Metanephros (tissue), 2 donors: ENCODE results near the gene ZNF3. TPM values are rescaled to one million over a fixed set of nuclear protein-coding genes. Genes with fewer than 3 reads are reported as not detected.

Experiments used
- small RNA-seq: library from RNA; depleted of rRNA; stranded (forward); fragments of <200 nt; gene quantifications from one replicate; pipeline ENCODE3, GENCODE V24; 2014; ENCODE audit warnings: low replicate concordance
- total RNA-seq: library from RNA; depleted of rRNA; stranded (reverse); fragments of >200 nt; gene quantifications from one replicate; pipeline ENCODE4 v1.2.3, GENCODE V29; 2014

Gene ZNF3
- total RNA-seq = 36.6 TPM

DNA sequence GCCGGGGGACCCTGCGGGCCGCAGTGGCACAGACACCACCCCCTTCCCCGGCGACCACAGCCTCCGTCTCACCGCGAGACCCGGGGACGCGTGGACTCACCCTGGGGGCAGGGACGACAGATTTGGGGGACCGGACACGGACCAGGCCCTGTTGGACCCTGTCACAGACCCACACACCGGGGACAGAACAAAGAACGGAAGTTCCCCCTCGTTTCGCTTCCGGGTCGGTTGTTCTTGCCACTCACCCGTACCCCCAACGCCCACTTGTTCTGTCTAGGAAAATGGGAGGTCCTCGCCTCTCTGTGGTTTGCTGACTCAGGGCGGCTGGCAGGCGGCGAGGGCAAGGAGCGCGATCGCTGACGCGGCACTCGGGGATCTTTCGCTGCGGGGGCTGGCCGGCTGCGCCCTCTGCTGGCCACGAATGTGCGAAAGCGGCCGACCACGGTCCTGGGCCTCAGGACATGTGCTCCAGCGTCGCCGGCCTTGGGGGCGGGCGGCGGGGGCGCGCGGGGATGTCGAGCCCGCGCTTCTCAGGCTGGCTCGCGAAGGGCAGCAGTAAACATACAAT is at the start of gene ZNF3:
Gene ZNF3, minus strand, starts transcription at position 189 of the 568 bp plus-strand sequence. CDS start 4,366 bp downstream, outside the sequence.

DNA sequence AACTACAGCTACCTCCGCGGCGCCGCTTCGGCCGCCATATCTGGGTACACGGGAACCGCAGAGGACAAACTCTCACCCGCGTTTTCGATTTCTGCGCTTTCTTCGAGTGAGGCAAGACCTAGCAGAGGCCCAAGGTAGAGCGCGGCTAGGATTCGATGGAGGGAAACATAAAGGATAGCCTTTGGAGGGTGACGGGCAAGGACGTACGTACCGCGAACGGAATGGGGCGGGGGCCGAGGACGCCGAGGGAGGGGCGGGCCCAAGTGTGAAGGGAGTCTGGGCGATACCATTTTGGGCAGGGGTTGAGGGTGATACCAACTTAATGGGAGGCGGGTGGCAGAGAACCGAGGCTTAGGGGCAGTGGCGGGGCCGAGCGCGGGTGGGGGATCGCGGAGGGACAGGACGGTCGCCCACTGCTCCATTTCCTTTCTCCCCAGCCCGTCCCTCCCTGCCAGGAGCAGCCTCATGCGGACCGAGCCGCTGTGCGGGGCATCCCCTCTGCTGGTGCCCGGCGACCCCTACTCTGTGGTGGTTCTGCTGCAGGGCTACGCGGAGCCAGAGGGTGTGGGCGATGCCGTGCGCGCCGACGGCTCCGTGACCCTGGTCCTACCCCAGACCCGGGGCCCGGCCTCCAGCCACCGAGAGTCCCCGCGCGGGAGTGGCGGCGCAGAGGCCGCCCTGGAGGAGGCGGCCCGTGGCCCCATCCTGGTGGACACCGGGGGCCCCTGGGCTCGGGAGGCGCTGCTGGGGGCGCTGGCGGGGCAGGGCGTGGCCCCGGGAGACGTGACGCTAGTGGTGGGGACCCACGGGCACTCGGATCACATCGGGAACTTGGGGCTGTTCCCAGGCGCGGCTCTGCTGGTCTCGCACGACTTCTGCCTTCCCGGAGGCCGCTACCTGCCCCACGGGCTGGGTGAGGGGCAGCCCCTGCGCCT is 45.7 kb upstream of the ZNF3 start, which contains the start of gene MBLAC1:
Gene MBLAC1, plus strand, starts transcription at position 37 of the 935 bp plus-strand sequence. Its CDS starts 429 bp downstream, at position 466.

DNA sequence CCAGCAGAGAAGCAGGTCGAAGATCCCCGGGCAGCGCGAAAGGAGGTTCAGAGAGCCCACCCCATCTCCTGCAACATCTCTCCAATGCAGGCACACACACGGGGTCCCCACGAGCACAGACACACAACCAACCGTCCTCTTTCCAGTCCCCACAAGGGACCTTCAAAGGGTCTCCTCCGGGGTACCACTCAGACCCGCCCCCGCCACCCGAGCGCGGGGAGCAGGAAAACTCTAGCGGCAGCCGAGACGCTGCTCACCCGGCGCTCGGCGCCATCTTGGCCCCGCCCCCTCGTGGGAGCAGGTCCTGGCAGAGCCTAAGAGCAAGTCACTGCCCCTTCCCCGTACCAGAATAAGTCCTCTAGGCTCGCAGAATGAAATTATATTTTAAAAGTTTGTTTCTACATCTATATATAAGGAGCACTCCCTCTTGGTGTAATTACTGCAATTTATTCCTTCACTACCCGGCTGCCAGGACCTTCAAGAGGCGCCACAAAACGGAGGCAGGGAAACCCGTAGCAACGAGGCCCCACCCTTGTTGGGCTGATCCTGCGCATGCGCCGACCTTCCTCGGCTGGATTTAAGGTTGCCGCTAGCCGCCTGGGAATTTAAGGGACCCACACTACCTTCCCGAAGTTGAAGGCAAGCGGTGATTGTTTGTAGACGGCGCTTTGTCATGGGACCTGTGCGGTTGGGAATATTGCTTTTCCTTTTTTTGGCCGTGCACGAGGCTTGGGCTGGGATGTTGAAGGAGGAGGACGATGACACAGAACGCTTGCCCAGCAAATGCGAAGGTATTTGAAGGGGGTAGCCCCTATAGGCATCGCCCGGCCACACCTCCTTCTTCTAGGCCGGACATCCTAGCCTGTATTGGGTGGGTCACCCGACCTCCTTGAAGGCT is 37.8 kb upstream of the ZNF3 start, which contains the start of the genes CNPY4 and TAF6:
Gene CNPY4, plus strand, starts transcription at position 563 of the 898 bp plus-strand sequence. Its CDS starts 111 bp downstream, at position 674.
Gene TAF6, minus strand, starts transcription at position 287 of the 898 bp plus-strand sequence. CDS start 5,149 bp downstream, outside the sequence.

DNA sequence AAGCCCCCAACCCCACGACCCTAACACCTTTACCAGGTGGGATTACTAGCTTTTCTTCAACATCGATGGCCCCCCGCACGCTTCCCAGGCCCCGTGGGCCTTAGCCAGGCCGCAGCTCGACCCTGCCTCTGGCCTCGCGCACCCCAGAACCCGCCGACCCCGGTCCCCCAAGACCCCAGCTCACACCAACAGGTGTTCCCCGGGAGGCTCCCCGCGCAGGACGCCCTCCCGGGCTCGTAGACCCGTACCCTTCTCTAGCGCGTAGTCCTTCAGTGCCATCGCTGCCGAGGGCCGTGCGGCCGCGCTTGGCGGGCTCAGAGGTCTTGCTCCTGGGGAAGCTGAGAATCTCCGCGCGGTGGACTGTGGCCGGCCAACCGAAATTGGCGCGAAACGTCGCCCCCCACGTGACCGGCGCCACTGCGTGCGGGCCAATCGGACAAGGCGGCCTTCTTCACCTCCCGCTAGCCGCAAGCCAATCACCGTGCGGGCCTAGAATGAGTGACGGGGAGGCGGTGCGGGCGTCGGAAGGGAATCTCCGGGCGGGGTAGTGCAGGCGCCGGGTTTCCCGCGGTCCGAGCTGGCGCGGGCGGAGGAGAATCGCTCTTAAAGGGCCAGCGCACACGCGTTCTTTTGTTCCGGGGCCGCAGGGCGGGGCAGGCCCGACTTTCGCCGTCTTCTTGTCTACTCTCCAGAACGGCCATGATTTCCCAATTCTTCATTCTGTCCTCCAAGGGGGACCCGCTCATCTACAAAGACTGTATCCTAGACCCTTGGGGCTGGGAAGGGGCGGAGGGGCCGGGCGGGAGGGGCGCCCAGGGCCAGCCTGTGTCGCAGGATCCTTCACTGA is 19.7 kb upstream of the ZNF3 start, which contains the start of the genes AP4M1 and MCM7:
Gene AP4M1, plus strand, starts transcription at position 628 of the 847 bp plus-strand sequence. Its CDS starts 72 bp downstream, at position 700.
Gene MCM7, minus strand, starts transcription at position 382 of the 847 bp plus-strand sequence. Its CDS starts 103 bp downstream, at position 279.

DNA sequence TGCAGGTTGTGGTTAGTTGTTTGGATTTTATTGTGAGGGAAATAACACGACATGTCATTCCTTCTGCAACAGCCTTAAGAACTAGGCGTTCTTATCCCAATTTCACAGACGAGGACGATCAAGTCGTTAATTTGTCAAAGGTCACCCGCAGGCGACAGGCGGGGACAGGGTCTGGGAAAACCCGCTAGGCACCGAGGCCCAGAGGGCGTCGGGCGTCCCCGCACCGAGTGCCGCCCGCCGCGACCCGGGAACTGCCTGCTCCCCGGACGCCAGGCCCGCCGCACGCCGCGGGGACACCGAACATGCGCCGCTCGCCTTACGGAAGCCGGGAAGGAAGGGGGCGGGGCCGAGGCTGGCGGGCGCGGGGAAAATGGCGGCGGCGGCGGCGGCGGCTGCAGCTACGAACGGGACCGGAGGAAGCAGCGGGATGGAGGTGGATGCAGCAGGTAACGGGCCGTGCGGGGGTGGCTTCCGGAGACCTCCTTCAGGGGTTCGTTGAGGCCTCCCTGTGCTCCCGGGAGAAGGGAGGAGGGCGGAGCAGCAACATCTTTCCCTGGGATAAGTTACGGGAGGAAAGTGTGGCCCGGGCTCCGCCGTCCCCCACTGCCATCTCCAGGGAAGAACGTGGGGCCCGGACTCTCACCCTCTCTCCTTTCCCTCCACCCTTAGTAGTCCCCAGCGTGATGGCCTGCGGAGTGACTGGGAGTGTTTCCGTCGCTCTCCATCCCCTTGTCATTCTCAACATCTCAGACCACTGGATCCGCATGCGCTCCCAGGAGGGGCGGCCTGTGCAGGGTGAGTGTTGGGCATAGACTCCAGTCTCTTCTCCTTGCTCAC is 7.3 kb upstream of the ZNF3 start, which contains the start of gene COPS6:
Gene COPS6, plus strand, starts transcription at position 349 of the 837 bp plus-strand sequence. Its CDS starts 22 bp downstream, at position 371.

DNA sequence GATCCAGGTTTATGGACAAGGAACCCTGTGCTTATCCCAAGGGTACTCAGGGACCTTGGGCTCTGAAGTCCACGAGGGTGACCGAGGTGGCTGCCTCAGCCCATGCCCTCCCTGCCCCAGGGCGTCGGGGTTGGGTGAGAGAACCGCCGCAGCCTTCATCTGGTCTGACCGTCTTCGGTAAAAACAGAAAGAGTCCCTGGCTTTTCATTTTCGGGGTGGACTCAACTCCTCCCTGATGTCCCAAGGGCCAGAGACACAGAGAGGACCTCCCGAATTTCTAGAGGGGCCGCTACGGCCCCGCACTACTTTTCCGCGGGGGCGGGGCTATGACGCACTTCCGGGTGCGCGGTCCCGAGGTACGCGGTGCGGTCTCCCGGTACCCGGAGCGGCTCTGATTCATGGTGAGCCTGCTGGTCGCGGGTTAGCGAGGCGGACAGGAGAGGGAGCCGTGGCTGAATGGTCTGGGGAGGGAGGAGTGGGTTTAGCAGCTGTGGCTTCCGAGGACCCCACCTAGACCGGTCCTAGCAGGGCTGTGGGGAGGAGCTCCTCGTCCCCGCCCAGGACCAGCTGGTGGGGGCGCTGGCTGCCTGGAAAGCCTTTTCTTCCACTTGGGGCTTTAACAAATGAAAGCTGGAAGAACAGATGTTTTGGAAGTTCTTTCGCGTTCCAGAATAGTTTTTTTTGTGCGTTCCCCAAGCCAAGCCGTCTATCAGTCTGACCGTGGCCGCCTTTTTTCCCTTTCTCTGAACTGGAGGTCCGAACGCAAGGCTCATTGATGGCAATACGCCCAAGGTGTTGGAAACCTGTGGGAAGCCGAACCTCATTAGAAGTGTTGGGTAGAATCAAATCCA is 31.9 kb downstream of the ZNF3 start, which contains the start of gene ZSCAN21:
Gene ZSCAN21, plus strand, starts transcription at position 334 of the 851 bp plus-strand sequence. CDS start 7,233 bp downstream, outside the sequence.

Small RNAs within 50 kb of the gene (small RNA-seq; reads per million reads assigned to genes)
- gene MIR106B (49.7 reads per million, percentile 97 among the genes with 10 or more reads in this experiment), gene MIR25 (1,101 reads per million, percentile 99 among the genes with 10 or more reads in this experiment), gene MIR93 (433 reads per million, percentile 99 among the genes with 10 or more reads in this experiment)

Other genes starting within 250 kb of the ZNF3 start
- not detected for gene OR2AE1, start 204.7 kb downstream of the ZNF3 start, total RNA-seq
- gene TRIM4, start 162.2 kb downstream of the ZNF3 start, total RNA-seq = 28.1 TPM
- 0.23 TPM for gene GJC3, start 152.1 kb downstream of the ZNF3 start, total RNA-seq
- 18.7 TPM for gene AZGP1, start 105.7 kb downstream of the ZNF3 start, total RNA-seq
- gene ZKSCAN1, start 66.1 kb downstream of the ZNF3 start, total RNA-seq = 56.9 TPM
- 14.6 TPM for gene ZSCAN21, start 31.9 kb downstream of the ZNF3 start, total RNA-seq
- gene COPS6, start 7.2 kb upstream of the ZNF3 start, total RNA-seq = 56.9 TPM
- 77.7 TPM for gene MCM7, start 19.7 kb upstream of the ZNF3 start, total RNA-seq
- 19.0 TPM for gene AP4M1, start 19.9 kb upstream of the ZNF3 start, total RNA-seq
- gene TAF6, start 37.6 kb upstream of the ZNF3 start, total RNA-seq = 54.1 TPM
- gene CNPY4, start 37.9 kb upstream of the ZNF3 start, total RNA-seq = 24.8 TPM
- gene MBLAC1, start 45.2 kb upstream of the ZNF3 start, total RNA-seq = 4.8 TPM
- 83.1 TPM for gene LAMTOR4, start 67.2 kb upstream of the ZNF3 start, total RNA-seq
- gene TRAPPC14, start 77.0 kb upstream of the ZNF3 start, total RNA-seq = 9.9 TPM
- gene GAL3ST4, start 86.9 kb upstream of the ZNF3 start, total RNA-seq = 4.7 TPM
- gene GPC2, start 95.7 kb upstream of the ZNF3 start, total RNA-seq = 12.3 TPM
- 1.3 TPM for gene STAG3, start 96.2 kb upstream of the ZNF3 start, total RNA-seq
- gene PVRIG, start 138.2 kb upstream of the ZNF3 start, total RNA-seq = not detected
- gene SPDYE3, start 226.0 kb upstream of the ZNF3 start, total RNA-seq = not detected